Gastrocnemius medialis (tissue), 4 donors: ENCODE results near the gene CLCN6. TPM values are rescaled to one million over a fixed set of nuclear protein-coding genes. Genes with fewer than 3 reads are reported as not detected.

ENCODE experiments used
- ATAC-seq, 2 donors: fragments of 150-250 bp; one replicate each; pipeline ENCODE4 v1.9.1; 2016
- DNase-seq, 2 donors: peaks; one replicate each; pipeline ENCODE4 v3.0.0-alpha.2; 2019
- H3K27ac ChIP-seq, 4 donors: fragments of 200-600 bp; sonication (generic); 1 replicate in 1 of 4; 2 replicates in 3 of 4; pipeline ENCODE4 v1.5.1; 2016 to 2018; ENCODE audit warnings: mild to moderate bottlenecking in 2 of 4, moderate library complexity in 1 of 4
- H3K27me3 ChIP-seq, 3 donors: fragments of 200-600 bp; sonication (generic) in 2 of 3; 1 replicate in 1 of 3; 2 replicates in 2 of 3; pipeline versions ENCODE4 v1.5.1 to v1.6.0; 2016 to 2019; ENCODE audit warnings: mild to moderate bottlenecking in 1 of 3, moderate library complexity in 1 of 3
- H3K36me3 ChIP-seq, 2 donors: fragments of 200-600 bp; sonication (generic) in 1 of 2; one replicate each; pipeline ENCODE4 v1.5.1; 2017 to 2018
- H3K4me1 ChIP-seq, 2 donors: fragments of 200-600 bp; sonication (generic) in 1 of 2; one replicate each; pipeline ENCODE4 v1.5.1; 2016 to 2017; ENCODE audit warnings: mild to moderate bottlenecking in 2 of 2
- H3K4me3 ChIP-seq, 4 donors: fragments of 200-600 bp; sonication (generic) in 3 of 4; 1 replicate in 1 of 4; 2 replicates in 3 of 4; pipeline ENCODE4 v1.5.1; 2016 to 2019; ENCODE audit warnings: mild to moderate bottlenecking in 2 of 4
- H3K9me3 ChIP-seq, 3 donors: fragments of 200-600 bp; sonication (generic) in 2 of 3; 1 replicate in 1 of 3; 2 replicates in 2 of 3; pipeline ENCODE4 v1.5.1; 2016 to 2019
- CTCF ChIP-seq, 5 experiments: fragments of 450-650 bp in 3 of 5; fragments of 200-600 bp in 2 of 5; sonication (generic) in 2 of 5; IDR thresholded peaks in 4 of 5; conservative IDR thresholded peaks in 1 of 5; 1 replicate in 4 of 5; 2 replicates in 1 of 5; pipeline ENCODE4 v1.5.1; 2016 to 2019; ENCODE audit warnings: antibody characterized with exemption in 5 of 5, mild to moderate bottlenecking in 3 of 5, moderate library complexity in 3 of 5
- POLR2A ChIP-seq, 2 donors: fragments of 450-650 bp; IDR thresholded peaks; one replicate each; pipeline ENCODE4 v1.6.1; 2017; ENCODE audit warnings: antibody characterized with exemption in 2 of 2, mild to moderate bottlenecking in 2 of 2, moderate library complexity in 2 of 2
- in situ Hi-C, 4 donors: fragments of 200-750 bp; cut with MboI; loops; one replicate each; pipeline versions ENCODE4 v1.15.0 to v1.8.0; 2017; ENCODE audit warnings: low sequenced_read_pairs in 4 of 4
- intact Hi-C: fragments of 100-400 bp; cut with DNase I; formaldehyde crosslinking; loops from one replicate; pipeline ENCODE4 v1.15.1; 2023; ENCODE audit warnings: low total_unique reads
- total RNA-seq, 4 donors: library from RNA; depleted of rRNA; stranded (reverse); fragments of >200 nt; gene quantifications; one replicate each; pipeline versions ENCODE4 v1.1.0 to v1.2.3, GENCODE V29; 2016

The CLCN6 gene
- total RNA-seq, 4 donors from 2014 or later, result 7.1 to 11.9 (median 9.5) TPM

GRCh38 chr1:11869650-11870207 lies 63.7 kb downstream of the CLCN6 start:
- no peaks in the 10 kb centered on the region for H3K27me3 ChIP-seq
- H3K36me3 ChIP-seq, result no peaks in the 10 kb centered on the region
- H3K4me3 ChIP-seq, result no peak overlapping the region
- H3K9me3 ChIP-seq, result no peaks in the 10 kb centered on the region
- H3K4me1 ChIP-seq, result peaks cover 13 to 22% of the 10 kb centered on the region in 2 donors
- DNase-seq (no peak), ATAC-seq (no peak)
- in situ Hi-C loops (no loop called here), intact Hi-C loops (no loop called here)
- no peak for TF ChIP-seq CTCF (IDR thresholded peaks at IDR 0.05 in 4 of 5, conservative IDR thresholded peaks at IDR 0.05 in 1 of 5)
- no peak for TF ChIP-seq POLR2A (IDR thresholded peaks at IDR 0.05)
- H3K27ac ChIP-seq, result no peak overlapping the region

GRCh38 chr1:11872545-11872944 lies 66.6 kb downstream of the CLCN6 start:
- intact Hi-C loops, result no loop called here
- no peaks in the 10 kb centered on the region for H3K36me3 ChIP-seq
- in situ Hi-C loops, result no loop called here
- TF ChIP-seq POLR2A (IDR thresholded peaks at IDR 0.05), result no peak
- TF ChIP-seq CTCF (IDR thresholded peaks at IDR 0.05 in 4 of 5, conservative IDR thresholded peaks at IDR 0.05 in 1 of 5), result no peak
- DNase-seq, result no peak
- H3K9me3 ChIP-seq, result no peaks in the 10 kb centered on the region
- peaks cover 20 to 32% of the 10 kb centered on the region in 2 donors for H3K4me1 ChIP-seq
- H3K27me3 ChIP-seq, result no peaks in the 10 kb centered on the region
- H3K27ac ChIP-seq, result peak overlapping the region in 3 of 4 donors; percentile 75 to 95 (median 84)
- no peak overlapping the region for H3K4me3 ChIP-seq
- ATAC-seq, result no peak

- no peak overlapping the region for H3K4me3 ChIP-seq
- peaks cover 21 to 37% of the 10 kb centered on the region in 2 donors for H3K4me1 ChIP-seq
- no peaks in the 10 kb centered on the region for H3K27me3 ChIP-seq
- H3K27ac ChIP-seq, result peak overlapping the region; percentile 75 to 95 (median 83)
- no peaks in the 10 kb centered on the region for H3K36me3 ChIP-seq
- no peak for ATAC-seq
- in situ Hi-C loops, result no loop called here
- intact Hi-C loops, result loop anchor here (1.0 kb wide), 1 partner anchor 13 kb away; no protein-coding TSS in a partner anchor
- H3K9me3 ChIP-seq, result no peaks in the 10 kb centered on the region
- TF ChIP-seq CTCF (IDR thresholded peaks at IDR 0.05 in 4 of 5, conservative IDR thresholded peaks at IDR 0.05 in 1 of 5) (no peak), POLR2A (IDR thresholded peaks at IDR 0.05) (peak; percentile 32 to 34)
- no peak for DNase-seq
Measured at GRCh38 chr1:11873395-11874257, 67.6 kb downstream of the CLCN6 start.

- ATAC-seq (peak; percentile 94 to 97), DNase-seq (peak; percentile 96)
- in situ Hi-C loops, result no loop called here
- Histone ChIP-seq H3K27me3 (no peaks in the 10 kb centered on the region), H3K4me1 (peaks cover 26 to 42% of the 10 kb centered on the region in 2 donors), H3K27ac (peak overlapping the region; percentile 75 to 95 (median 83)), H3K36me3 (no peaks in the 10 kb centered on the region), H3K9me3 (no peaks in the 10 kb centered on the region), H3K4me3 (no peak overlapping the region)
- intact Hi-C loops, result loop anchor here (1.0 kb wide), 1 partner anchor 12 kb away; no protein-coding TSS in a partner anchor
- TF ChIP-seq POLR2A (IDR thresholded peaks at IDR 0.05) (peak in 1 of 2 donors; percentile 4), CTCF (IDR thresholded peaks at IDR 0.05 in 4 of 5, conservative IDR thresholded peaks at IDR 0.05 in 1 of 5) (no peak)
Measured at GRCh38 chr1:11874258-11874562, 68.2 kb downstream of the CLCN6 start.
